GM18868 (cell line): ENCODE data around the gene MEIOSIN.

Source experiments
- ATAC-seq: cut with Tn5 transposase; IDR thresholded peaks from one replicate; pipeline ENCODE4 v1.9.1; 2021; ENCODE audit warnings: mild to moderate bottlenecking, moderate library complexity; ENCODE audit not compliant: unreplicated experiment

Gene MEIOSIN

DNA sequence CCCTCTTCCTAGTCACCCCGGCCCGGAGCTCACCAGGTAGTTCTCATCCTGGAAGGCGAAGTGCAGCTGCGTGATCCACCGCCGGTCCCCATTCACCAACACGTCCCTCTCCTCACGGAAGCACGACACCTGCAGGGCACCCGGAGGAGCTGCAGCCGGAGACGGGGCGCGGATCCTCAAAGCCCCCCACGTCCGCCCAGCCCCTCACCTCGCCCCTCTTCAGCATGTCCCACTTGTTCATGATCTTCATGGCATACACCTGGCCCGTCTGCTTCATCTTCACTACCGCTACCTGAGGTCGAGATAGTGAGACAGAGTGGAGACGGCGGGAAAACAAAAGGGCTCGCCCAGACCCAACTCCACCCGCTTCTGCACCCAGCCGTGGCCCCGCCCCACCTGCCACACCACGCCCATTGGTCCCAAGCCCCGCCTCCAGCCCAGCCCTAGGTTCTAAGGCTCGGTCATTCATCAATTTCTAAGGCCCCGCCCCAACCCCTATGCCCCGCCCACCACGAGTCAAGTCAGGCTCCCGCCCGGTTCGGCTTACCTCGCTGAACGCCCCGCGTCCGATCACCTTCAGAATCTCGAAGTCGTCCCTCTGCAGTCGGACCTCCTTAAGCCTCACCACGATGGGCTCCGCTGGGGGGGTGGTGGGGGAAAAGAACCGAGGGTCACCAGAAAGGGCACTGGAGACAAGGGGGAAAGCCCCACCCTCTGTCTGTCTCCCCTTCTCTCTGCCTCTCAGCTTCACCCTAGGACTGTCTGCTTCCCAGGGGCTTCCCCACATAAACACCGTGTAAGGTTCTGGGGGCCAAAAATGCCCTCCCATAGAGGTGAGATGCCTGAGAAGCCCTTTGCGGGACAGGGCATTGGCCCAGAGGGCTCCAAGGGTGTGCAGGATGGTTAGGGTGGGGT lies 46.2 kb downstream of the MEIOSIN start:
- peak; percentile 87 for ATAC-seq

DNA sequence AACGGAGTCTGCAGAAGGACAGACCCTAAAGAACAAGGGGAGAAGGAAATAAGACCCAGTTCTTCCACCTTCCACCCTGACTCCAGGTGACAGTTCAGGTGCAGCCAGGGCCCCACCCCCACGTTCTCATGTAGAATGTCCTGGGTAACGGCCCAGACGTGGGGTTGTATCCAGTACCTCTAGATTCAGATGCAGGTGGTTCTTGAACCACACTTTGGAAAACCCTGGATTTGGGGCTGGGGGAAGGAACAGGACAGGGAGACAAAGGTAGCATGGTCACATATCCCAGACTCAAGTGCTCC lies 46.9 kb downstream of the MEIOSIN start:
- no peak for ATAC-seq

DNA sequence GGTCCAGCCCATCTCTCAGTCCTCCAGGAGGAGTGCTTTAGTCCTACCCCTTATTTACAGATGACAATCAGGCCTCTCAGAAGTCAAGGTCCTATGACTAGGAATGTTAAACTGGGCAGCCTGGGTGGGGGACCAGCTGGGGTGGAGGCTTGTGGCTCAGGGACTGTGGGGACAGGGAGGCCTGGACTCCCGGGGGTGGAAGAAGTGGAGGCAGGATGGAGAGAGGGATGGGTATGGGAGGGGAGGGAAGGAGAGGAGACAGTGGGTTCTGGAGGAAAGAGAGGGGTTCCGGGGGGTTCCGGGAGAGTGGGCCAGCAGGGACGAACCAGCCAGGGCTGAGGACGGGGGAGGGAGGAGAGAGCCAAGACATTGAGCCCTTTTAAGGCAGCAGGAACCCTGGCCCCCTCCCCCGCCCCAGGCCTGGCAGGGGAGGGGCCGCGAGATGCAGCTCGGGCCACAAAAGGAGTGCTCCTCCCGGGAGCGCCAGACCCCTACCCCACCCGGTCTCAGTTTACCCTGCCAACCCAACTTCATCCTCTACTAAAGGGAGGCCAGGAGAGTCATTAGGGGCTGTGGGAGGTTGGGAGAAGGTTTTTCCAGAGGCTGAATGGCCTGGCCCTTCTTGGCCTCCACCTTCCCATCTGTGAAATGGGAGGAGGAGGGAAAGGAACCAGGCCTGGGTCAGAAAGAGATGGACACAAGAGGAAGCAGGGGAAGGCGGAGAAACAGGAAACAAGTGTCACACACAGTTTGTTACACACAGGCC lies 47.4 kb downstream of the MEIOSIN start:
- no peak for ATAC-seq

DNA sequence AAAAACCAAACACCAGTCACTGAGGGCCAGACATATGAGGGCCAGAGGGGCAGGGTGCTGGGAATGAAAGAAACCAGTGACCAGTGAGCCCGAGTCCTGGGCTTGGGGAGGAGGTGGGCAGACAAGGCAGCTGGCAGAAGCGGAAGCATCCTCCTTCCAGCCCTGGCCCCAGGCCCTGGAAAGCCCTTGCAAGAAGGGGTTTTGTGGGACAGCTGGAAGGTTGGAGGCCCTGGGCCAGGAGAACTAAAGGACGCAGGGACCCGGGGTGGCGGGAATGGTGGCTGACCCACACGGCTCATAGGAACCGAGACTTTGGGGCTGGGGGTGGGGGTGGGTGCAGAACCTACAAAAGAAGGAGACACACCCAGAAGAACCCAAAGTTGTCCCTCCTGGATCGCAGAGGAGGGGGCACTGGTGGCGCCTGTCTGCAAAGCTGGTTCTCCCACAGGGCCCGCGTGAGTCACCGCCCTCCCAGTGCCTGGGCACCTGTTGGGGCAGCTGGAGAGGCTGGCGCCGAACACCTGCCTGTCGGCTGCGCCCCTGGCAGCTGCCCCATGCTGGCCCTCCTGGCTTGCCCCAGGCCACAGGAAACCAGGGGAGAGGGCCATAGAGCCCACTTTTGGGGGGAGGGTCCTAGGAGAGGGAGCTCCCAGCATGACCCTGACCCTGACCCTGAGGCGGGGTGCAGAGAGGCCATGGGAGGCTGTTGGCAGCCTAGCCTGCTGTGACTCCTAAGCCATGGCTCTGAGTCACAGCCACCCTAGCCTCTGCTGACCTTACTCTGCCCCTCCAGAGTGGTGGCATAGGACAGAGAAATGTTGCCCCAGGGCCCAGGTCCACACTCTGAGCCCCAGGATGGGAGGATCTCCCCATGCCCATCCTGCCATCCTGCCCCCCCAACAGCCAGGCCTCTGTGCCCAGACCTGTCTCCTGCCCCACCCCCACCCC lies 48.2 kb downstream of the MEIOSIN start:
- ATAC-seq: no peak

DNA sequence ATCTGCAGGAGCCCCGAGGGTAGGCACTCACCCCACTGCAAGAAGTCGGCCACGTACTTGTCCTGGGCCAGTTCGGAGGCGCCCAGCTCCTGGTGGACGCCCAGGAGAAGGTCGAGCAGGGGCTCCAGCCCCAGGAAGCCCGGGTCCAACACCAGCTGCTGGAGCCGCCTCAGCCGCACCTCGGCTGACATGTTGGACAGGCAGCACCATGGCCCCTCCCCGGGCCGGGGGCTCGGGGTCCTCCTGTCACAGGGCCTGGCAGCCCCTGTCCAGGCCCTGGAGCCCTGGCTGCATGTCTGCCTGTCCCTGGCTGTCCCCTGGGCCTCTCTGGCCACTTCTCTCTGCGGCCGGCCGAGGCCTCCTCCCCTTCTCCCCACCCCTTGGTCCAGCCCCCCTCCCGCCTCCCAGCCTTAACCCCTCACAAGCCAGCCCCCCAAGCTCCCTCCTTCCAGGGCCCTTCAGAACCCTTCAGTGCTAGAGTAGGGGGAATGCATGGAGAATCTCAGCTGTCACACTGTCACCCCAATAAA lies 49.0 kb downstream of the MEIOSIN start, which contains the start of gene DMPK:
Gene DMPK (minus strand): TSS at position 329 of the 530 bp plus-strand sequence. CDS start 138 bp downstream, at position 191.
- ATAC-seq: no peak

DNA sequence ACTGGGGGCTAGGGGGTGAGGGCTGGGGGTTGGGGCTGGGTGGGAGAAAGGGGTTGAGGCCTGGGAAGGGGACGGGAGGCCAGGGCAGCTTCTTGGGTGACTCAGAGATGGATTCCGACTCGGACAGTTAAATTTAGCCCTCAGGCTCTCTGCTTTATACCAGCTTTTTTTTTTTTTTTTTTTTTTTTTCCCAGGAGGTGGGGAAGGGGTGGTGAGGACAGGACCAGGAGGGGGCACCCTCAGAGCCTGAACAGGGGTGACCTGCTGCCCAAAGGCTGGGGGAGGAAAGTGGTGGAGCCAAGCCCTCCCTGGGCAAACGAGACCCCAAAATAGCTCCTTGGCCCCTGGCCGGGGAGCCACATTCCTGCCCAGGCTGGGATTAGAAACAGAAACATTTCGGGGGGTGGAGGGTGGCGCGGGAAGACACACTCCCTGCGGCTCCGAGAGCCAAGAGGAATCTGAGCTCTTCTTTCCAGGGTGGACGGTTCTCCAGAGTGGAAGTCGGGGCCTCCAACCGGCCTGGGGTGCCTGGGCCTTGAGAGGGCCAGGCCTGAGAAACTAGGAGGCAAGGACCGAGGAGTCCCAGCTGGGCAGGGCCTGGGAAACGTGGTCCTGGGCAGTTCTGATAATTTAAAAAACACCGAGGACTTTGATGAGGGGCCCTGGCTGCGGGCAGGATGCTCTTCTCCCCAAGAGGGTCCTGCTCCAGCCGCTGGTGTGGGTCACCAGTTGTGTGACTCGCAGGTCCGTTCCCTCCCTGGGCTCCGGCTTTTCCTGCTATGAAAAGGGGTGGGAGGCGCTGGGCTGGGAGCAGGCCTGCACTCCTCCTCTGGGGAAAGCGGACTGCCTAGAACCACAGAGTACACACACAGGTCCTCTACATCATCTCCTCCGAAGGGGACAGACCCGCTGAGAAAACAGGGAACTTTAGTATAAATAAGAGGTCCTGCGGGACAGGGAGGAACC lies 49.9 kb downstream of the MEIOSIN start:
- ATAC-seq: no peak

DNA sequence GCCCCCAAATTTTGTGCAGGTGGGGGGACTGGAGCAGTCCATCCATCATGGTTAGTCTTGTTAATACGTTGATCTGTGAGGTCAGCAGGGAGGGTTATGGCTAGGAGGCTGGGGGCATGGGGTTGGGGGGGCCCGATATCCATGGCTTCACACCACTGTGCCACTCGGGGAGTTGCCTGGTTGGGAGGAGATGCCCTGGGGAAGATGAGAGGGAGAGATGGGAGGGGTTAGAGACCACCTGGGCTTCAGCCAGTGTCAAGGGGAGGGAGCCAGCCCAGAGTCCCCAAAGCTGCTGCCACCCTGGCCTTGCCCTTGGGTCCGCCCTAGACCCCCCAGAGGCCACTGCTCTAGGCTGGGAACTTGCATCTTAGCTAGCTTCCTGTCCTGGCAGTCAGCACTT lies 50.9 kb downstream of the MEIOSIN start:
- no peak for ATAC-seq

DNA sequence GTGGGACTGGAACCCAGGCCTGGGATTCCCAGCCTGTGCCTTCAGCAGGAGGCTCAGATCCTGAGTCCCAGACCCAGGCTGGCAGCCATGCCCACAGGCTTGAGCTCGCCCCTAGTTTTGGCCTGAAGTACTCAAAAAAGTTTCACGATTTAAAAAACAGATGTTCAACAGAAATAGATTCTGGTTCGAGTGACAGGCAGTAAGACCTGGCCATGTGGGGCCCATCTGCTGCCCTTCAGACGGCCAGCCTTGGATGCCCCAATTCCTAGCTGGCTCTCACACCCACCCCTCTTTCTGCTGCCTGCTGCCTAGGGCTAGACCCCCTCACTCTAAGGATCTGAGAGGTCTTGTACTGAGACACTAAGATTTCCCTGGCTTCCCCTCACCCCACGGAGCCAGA lies 51.9 kb downstream of the MEIOSIN start:
- ATAC-seq: no peak

DNA sequence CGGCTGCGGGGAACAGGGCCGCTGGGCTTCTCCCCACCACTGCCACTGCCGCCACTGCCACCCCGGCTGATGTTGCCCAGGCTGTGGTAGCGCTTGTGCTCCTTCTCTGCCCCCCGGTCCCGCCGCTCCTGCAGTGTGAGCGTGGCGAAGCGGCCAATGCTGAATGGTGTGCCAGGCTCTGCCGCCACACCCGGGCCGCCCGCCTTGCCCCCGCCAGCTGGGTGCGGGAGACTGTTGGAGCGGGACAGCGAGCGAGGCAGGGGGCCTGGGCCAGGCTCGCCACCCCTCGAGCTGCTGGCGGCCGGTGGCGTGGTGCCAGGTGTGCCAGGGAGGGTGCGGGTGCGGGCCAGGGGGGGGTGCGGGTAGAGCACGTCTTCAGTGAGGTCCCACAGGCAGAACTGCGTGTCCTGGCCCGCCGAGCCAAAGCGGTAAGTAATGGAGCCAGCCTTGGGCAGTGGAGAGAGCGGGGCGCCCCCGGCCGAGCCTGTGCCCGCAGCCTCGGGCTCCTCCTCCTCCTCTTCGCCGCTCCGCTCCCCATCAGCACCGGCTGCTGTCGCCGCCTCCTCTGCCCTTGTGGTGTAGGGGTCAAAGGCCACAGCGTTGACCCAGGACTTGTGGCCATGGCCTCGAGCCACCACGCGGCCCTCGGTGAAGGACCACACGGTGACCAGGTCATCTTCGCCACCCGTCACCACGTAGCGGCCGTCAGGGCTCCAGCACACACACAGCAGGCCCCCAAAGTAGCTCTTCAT lies 52.7 kb downstream of the MEIOSIN start:
- no peak for ATAC-seq

DNA sequence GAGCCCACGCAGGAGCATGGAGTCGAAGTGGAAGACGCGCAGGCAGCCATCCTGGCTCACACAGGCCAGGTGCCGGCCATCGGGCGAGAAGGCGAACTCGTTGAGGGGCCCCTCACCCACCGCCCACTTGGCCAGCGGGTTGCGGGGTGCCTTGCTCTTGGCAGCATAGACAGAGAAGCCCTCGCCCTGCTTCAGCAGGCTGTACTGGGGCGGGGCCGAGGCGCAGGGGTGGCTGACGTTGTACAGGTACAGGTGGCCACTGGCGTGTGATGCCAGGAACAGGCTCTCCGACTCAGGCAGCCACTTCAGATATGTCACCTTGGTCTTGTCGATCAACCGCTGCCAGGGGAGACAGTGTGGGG lies 53.3 kb downstream of the MEIOSIN start:
- no peak for ATAC-seq

DNA sequence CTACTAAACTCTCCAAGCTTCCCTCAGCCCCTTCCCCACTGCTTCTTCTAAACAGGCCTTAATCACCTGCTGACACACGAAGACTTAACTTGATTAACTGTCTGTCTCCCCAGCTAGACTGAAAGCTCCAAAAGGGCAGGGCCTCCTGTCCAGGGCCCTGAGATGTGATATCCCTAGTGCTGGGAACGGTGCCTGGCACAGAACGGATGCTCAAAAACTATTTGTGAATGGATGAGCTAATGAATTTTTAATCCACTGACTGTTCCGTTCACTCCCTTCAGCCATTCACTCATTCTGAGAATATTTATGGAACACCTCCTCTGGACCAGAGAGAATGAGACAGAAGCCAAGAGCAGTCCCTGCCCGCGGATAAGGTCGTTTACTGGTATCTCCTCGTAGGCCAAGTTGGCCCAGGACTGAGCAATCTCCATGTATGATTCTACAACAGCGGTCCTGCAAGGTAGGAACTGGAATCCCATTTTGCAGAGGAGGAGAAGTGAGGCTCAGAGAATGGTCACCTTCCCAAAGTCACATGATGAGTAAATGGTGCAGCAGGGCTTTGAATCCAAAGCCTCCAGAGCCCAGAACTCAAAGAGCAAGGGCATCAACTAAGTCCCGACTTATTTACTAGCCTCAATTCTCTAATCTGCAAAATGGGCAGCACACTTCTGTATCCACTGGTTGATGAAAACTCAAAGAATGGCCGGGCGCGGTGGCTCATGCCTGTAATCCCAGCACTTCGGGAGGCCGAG lies 56.0 kb downstream of the MEIOSIN start:
- ATAC-seq: no peak

DNA sequence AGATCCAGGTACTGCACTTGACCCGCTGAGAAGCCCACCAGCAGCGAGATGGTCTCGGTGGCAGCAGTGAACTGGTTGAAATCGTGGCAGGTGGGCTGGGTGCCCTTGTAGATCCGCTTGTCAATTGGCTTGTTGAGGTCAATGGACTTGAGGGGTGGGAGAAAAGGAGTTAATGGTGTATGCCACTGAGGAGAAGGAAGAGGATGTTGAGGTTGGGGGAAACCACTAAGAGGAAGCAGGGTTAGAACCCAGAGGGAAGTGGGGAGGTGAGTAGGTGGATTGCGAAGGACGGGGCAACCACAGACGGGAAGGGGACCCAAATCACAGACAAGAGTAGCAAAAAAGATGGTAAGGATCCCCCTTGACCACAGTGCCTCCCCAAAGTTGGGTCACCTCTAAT lies 57.7 kb downstream of the MEIOSIN start:
- ATAC-seq: no peak

DNA sequence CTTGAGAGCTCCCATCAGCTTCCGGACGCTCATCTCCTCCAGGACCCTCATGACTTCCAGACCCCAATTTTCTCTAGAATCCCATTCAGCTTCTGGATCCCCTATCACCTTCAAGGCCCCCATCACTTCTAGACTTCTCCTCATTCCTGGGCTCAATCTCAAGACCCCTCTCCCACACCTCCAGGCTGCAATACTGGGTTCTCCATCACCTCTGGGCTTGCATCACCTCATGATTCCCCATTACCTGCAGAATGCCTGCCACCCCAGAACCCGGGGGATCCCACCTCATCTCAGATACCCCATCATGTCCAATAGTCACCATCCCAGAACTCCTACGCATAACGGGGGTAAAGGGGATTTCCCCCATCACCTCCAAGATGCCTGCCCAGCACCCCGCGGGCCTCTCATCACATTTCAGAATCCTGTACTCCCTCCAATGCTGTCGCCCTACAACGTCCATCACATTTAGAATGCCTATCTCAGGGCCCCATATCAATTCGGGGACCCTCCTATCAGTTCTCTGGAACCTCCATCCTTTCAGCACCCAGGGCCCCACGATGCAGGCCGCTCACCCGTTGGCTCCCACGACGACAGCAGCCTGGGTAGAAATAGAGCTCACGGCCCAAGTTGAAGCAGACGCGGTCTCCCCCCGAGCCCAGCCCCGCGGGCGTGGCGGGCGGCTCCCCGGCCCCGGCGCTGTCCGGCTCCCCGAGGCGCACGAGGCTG lies 58.7 kb downstream of the MEIOSIN start:
- no peak for ATAC-seq

DNA sequence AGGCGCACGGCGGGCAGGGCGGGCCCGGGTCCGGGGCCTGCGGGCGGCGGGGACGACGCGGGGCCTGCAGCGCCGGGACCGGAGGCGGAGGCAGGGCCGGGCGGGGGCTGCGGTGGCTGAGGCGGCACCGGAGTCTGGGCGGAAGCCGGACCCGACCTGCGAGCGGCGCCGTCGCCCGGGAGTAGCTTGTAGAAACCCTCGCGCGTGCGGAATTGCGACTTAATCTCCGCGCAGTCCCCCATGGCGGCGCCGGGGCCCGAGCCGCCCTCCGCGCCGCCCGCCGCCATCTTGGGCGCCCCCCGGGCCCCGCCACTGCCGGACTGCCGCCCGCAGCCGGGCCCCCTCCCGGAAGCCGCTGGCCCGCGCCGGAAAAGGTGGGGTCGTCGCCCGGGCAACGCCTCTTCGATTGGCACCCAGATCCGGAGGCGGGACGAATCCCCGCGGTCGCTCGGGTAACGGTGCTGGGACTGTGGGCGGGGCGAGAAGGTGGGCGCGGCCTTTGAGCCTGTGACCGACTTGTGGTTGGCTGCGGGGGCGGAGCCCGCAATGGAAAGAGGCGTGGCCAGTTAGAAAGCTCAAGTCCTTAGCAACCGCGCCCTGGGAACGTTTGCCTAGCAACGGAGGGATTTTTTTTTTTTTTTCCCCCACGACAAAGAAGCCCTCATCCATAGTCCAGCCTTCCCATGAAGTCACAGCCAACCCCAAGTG lies 59.4 kb downstream of the MEIOSIN start, which contains the start of gene DMWD:
Gene DMWD (minus strand): TSS at position 376 of the 708 bp plus-strand sequence. CDS start 89 bp downstream, at position 287.
- peak; percentile 91 for ATAC-seq

DNA sequence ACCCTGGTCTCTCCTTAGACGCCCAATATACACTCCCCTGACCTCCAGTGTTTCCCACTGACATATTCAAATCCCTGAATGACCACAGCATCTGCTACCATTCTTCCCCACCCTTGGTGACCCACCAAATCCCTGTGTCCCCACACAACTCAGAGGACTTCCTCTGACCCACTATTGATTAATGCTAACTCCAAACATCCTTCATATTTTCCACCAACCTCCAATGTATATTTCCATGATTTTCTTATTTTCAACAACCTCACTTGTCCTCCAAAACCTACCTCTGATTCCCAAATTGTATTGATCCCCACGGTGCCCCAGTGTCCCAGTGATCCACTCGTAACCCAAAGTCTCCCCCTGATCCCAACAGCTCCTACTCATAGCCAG lies 59.9 kb downstream of the MEIOSIN start:
- no peak for ATAC-seq

DNA sequence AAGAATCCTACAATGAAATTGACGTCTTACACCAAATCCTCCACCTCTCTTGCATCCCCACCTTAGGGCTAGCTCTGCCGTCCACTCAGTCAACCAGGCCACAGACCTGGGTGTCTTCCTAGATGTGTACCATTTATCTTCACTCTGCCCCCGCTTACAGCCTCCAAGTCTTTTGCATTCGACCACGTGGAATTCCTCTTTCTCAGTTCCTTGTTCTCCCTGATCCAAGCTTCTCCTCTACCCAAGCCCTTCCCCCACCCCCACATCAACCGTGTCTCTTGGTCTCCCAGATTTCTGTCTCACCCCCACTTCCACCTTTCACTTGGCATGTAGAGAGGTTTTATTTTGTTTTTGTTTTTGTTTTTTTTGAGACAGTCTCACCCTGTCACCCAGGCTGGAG lies 60.6 kb downstream of the MEIOSIN start:
- ATAC-seq: no peak

DNA sequence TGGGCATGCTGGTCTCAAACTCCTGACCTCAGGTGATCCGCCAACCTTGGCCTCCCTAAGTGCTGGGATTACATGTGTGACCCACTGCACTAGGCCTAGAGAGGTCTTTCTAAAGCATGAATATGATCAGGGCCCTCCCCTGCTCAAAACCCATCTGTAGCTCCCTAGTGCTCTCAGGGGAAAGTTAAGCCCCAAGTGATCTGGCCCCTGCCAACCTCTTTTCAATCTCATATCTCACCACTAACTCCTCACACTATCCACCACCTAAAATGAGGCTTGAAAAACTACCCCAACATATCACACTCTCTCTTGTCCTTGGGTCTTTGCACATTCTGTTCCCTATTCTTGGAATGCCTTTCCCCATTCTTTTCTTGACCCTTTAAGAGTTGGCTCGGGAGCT lies 61.4 kb downstream of the MEIOSIN start:
- ATAC-seq: no peak
